Brain microvascular endothelial cell (primary cell): ENCODE results near the gene ANKRD22.
"Not testable (repeated sequence)": the region's sequence is repeated elsewhere in the genome, so short reads cannot be mapped to it uniquely, and the experiment has no call there.

Source experiments
- DNase-seq: peaks from one replicate; pipeline ENCODE4 v3.0.0-alpha.2; 2020
- H3K27ac ChIP-seq: fragments of 250-450 bp; sonication (Bioruptor Pico); 2 replicates; pipeline ENCODE4 v1.5.1; 2020; ENCODE audit warnings: mild to moderate bottlenecking, moderate library complexity
- H3K27me3 ChIP-seq: fragments of 250-450 bp; sonication (Bioruptor Pico); replicated peaks from 2 replicates; pipeline ENCODE4 v1.5.1; 2020; ENCODE audit warnings: mild to moderate bottlenecking
- H3K36me3 ChIP-seq: fragments of 250-450 bp; sonication (Bioruptor Pico); replicated peaks from 2 replicates; pipeline ENCODE4 v1.5.1; 2020; ENCODE audit warnings: mild to moderate bottlenecking
- H3K4me3 ChIP-seq: 2 replicates; pipeline ENCODE4 v1.5.1; 2011; ENCODE audit warnings: low read depth, mild to moderate bottlenecking, control low read depth, low read length, moderate library complexity
- CTCF ChIP-seq: IDR thresholded peaks from 2 replicates; pipeline ENCODE4 v1.5.1; 2011; ENCODE audit warnings: low read depth, mild to moderate bottlenecking, moderate library complexity, low read length, control low read depth, inconsistent platforms; ENCODE audit errors: missing control alignments
- in situ Hi-C: cut with HindIII; loops from 2 replicates; pipeline ENCODE4 v1.10.0; 2017; ENCODE audit warnings: low sequenced_read_pairs, low pct_ligation_motif_present

Gene ANKRD22

GRCh38 chr10:88838766-88839350 lies 12.8 kb downstream of the ANKRD22 start:
- Histone ChIP-seq H3K27ac (no peak overlapping the region), H3K36me3 (no peaks in the 10 kb centered on the region), H3K27me3 (no peaks in the 10 kb centered on the region), H3K4me3 (no peak overlapping the region)
- TF ChIP-seq CTCF: no peak
- in situ Hi-C loops: no loop called here
- DNase-seq: no peak

GRCh38 chr10:88837632-88838031 lies 14.0 kb downstream of the ANKRD22 start:
- H3K36me3 ChIP-seq, H3K27me3 ChIP-seq, H3K27ac ChIP-seq, in situ Hi-C loops, H3K4me3 ChIP-seq, DNase-seq: not testable (repeated sequence)

- no peak for TF ChIP-seq CTCF
- H3K27ac ChIP-seq: no peak overlapping the region
- no peaks in the 10 kb centered on the region for H3K36me3 ChIP-seq
- no peak for DNase-seq
- in situ Hi-C loops: no loop called here
- no peaks in the 10 kb centered on the region for H3K27me3 ChIP-seq
- no peak overlapping the region for H3K4me3 ChIP-seq
These were observed 15.8 kb downstream of the ANKRD22 start for GRCh38 chr10:88835910-88836221.

GRCh38 chr10:88835096-88835909 lies 16.3 kb downstream of the ANKRD22 start:
- H3K27me3 ChIP-seq: no peaks in the 10 kb centered on the region
- peak; percentile 77 for DNase-seq
- H3K36me3 ChIP-seq: no peaks in the 10 kb centered on the region
- peak; percentile 91 for TF ChIP-seq CTCF
- no peak overlapping the region for H3K27ac ChIP-seq
- H3K4me3 ChIP-seq: no peak overlapping the region
- in situ Hi-C loops: no loop called here

- H3K27me3 ChIP-seq: no peaks in the 10 kb centered on the region
- no peak overlapping the region for H3K4me3 ChIP-seq
- H3K36me3 ChIP-seq: no peaks in the 10 kb centered on the region
- H3K27ac ChIP-seq: no peak overlapping the region
- no peak for DNase-seq
- no peak for TF ChIP-seq CTCF
- in situ Hi-C loops: no loop called here
These were observed 17.9 kb downstream of the ANKRD22 start for GRCh38 chr10:88833723-88834122.

- TF ChIP-seq CTCF: no peak
These were observed 18.5 kb downstream of the ANKRD22 start for GRCh38 chr10:88833156-88833555.

More at GRCh38 chr10:88833156-88833555, 18.5 kb downstream of the ANKRD22 start:
- DNase-seq: no peak
- in situ Hi-C loops: no loop called here
- H3K4me3 ChIP-seq: no peak overlapping the region
- H3K27ac ChIP-seq: no peak overlapping the region
- H3K36me3 ChIP-seq: no peaks in the 10 kb centered on the region
- H3K27me3 ChIP-seq: no peaks in the 10 kb centered on the region
